Raji (cell line): ENCODE results near the gene BSG.

Experiments used
- POLR2A ChIP-seq: IDR thresholded peaks from 2 replicates; pipeline ENCODE4 v1.6.1; 2011; ENCODE audit warnings: low read depth, low read length, control low read depth; ENCODE audit not compliant: insufficient read depth

BSG gene

DNA sequence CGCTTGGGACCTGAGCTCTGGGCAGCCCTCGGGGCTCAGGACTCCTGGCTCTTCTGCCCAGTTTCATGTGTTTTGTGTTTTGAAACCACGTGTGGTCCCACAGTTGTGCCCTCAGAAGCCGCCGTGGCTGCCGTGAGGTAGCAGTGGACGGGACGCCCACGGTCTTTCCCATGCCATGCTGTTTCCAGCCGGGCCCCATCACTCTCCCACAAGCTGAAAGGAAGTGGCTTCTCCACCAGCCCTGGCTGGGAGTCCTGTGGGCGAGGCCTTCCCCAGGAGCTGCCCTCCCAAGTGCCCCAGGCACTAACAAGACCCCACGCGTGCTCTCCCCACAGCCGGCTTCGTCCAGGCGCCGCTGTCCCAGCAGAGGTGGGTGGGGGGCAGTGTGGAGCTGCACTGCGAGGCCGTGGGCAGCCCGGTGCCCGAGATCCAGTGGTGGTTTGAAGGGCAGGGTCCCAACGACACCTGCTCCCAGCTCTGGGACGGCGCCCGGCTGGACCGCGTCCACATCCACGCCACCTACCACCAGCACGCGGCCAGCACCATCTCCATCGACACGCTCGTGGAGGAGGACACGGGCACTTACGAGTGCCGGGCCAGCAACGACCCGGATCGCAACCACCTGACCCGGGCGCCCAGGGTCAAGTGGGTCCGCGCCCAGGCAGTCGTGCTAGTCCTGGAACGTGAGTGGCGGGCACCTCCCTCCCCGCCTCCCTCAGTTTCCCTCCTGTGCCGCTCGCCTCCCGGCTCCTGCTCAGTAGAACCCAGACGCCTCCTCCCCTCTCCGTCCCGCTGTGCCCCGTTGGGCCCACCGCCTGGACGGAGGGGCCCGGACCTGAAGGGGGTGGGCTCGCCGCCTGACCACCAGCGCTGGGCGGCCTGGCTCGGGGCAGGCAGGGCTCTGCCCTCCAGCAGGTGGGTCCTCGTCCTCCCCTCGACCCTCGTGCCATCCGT, 5.3 kb downstream of the BSG start:
- no peak for TF ChIP-seq POLR2A

DNA sequence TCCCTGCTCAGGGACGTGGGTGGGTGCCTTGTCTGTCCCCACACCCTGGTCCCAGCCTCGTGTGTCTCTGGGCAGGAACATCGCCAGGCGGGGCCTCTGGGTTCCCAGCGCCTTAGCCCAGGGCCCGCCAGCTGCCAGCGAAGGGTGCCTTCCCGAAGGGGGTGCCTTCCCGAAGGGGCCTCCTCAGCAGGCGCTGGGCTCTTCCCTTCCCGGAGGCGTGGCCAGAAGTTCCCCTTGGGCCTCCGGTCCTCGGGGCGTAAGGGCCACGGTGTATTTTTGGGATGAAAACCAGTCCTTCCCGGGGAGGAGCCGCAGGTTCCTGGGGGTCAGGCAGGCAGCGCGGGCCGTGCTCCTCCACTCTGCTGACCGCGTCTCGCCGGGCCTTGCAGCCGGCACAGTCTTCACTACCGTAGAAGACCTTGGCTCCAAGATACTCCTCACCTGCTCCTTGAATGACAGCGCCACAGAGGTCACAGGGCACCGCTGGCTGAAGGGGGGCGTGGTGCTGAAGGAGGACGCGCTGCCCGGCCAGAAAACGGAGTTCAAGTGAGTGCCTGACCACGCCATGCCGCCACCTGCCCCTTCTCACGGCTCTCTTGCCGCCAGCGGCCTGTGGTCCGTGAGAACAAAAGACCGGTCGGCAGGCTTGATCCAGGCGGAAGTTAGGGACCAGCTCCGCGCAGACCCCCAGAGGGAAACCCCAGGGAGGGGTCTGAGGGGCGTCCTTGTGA, 6.9 kb downstream of the BSG start:
- TF ChIP-seq POLR2A = no peak

DNA sequence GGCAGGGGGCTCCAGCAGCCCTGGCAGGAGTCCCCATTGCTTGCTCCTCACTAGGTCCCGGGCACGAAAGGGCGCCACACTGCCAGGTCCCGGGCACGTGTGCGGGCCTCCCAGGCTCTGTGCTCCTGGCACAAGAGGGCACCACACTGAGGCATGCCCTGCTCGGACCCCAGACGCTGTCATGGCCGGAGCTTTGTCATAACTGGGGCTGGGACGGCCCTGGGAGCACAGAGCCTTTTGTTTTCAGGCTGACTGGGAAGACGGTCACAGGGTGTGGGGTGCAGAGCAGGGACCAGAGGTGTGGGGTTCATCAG, 7.4 kb downstream of the BSG start:
- TF ChIP-seq POLR2A = no peak

DNA sequence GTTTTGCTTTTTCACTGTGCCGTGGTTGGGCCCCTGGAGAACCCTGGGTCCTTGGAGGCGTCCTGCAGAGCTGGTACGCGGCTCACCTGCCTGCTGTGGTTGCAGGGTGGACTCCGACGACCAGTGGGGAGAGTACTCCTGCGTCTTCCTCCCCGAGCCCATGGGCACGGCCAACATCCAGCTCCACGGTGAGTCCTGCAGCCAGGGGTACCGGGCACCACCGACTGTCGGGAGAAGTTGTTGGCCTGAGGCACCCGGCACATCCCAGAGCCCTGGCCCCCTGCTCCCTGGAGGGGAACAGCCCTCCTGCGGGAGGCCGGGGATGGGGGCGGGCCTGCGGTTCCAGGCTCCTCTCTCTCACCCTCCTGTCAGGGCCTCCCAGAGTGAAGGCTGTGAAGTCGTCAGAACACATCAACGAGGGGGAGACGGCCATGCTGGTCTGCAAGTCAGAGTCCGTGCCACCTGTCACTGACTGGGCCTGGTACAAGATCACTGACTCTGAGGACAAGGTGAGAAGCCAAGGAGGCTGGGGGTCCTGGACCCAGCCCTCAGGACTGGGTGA, 8.0 kb downstream of the BSG start:
- no peak for TF ChIP-seq POLR2A

DNA sequence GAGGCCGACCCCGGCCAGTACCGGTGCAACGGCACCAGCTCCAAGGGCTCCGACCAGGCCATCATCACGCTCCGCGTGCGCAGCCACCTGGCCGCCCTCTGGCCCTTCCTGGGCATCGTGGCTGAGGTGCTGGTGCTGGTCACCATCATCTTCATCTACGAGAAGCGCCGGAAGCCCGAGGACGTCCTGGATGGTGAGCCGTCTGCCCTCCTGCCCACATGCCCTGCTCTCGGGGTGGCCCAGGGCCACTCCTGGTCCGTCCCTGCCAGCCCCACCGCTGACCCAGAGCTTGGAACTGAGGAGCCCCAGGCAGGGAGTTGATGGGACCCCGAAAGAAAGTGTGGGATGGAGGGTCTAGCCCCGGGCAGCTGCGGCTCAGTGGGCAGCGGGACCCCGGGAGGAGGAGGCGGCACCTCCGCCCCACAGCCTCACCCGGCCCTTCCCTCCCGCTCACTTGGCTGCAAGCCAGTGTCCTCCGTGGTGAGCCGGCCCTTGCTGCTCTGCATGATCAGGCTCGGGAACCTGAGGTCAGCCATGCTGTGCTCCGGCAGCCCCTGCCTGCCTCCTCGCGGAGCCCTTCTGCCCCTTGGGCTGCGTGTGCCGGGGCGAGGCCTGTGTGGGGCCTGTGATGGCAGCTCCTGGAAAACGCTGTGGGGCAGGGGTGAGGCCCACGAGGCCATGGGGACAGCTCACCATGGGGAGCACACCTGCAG, 9.2 kb downstream of the BSG start:
- no peak for TF ChIP-seq POLR2A

DNA sequence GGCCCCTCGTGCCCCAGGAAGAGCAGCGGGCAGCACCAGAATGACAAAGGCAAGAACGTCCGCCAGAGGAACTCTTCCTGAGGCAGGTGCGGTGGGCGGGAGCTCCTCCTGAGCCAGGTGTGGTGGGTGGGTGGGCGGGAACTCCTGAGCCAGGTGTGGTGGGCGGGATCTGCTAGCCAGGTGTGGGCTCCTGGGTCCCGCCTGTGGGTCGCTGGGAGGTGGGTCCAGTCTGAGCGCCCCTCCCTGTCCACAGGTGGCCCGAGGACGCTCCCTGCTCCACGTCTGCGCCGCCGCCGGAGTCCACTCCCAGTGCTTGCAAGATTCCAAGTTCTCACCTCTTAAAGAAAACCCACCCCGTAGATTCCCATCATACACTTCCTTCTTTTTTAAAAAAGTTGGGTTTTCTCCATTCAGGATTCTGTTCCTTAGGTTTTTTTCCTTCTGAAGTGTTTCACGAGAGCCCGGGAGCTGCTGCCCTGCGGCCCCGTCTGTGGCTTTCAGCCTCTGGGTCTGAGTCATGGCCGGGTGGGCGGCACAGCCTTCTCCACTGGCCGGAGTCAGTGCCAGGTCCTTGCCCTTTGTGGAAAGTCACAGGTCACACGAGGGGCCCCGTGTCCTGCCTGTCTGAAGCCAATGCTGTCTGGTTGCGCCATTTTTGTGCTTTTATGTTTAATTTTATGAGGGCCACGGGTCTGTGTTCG, 10.3 kb downstream of the BSG start:
- no peak for TF ChIP-seq POLR2A

DNA sequence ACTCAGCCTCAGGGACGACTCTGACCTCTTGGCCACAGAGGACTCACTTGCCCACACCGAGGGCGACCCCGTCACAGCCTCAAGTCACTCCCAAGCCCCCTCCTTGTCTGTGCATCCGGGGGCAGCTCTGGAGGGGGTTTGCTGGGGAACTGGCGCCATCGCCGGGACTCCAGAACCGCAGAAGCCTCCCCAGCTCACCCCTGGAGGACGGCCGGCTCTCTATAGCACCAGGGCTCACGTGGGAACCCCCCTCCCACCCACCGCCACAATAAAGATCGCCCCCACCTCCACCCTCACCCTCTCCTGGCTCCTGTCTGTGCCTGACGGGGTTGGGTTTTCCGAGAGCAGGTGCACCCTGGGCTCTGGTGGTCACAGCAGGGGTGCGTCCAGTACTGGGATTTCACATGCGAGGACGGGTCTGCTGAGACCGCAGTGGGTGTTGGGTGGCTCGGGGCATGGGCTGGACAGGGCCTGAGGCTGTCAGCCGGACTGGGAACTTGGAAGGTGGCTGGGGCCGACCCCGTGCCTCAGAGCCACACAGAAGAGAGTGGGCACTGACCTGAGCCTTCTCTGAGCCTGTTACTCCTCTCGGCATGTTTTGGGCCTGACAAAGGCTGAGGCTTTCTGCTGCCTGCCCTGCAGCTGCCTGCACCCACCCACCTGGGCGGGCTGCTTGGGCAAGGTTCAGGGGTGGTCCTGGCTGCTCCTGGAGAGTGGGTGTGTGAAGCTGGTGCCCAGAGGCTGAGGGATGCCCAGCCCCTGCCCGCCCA, 11.0 kb downstream of the BSG start:
- no peak for TF ChIP-seq POLR2A

DNA sequence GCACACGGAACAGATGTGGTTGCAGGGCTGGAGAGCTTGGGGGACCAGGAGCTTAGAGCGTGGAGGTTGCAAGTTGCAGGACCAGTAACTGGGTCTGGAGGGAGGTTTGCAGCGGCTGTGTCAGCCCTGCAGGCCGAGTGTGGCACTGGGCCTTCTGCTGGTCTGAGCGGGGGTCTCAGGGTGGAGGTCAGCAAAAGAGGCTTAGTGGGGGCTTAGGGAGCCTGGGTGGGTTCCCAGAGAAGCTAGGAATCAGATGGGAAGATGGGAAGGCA, 11.5 kb downstream of the BSG start:
- TF ChIP-seq POLR2A = no peak

DNA sequence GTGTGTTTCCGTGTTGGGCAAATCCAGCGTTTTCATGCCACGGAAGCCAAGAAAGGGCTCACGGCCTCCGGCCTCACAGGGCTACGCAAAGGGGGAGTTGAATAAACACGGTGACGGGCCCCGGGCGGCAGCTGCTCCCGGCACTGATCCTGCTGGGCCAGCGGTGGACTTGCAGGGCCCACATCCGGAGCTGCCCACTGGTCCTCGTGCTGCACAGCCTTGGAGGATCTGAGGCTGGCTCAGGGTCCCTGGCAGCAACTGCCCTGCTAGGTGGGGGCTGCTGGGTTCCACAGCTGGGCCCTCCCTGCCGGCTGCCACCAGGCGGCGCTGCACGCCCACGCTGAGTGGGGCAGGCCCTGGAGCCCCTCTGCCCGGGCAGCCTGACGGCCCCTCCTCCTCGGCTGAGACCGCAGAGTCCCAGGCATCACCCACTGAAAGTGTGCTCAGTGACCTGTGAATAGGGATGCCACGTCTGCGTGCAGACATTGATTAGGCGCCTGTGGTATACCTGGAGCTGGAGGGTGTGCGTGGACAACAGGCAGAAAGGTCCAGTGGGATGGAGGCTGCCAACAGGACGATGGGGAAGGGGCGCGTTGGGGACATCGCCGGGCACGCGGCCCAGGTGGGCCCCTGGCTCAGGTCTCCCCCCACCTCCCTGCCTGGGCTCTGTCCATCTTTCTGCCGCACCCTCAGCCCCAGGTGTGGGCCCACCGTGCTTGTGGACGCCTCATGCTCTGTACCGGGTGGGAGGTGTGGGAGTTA, 12.0 kb downstream of the BSG start:
- TF ChIP-seq POLR2A = peak; percentile 17; the same call in 1 of the 2 replicates

DNA sequence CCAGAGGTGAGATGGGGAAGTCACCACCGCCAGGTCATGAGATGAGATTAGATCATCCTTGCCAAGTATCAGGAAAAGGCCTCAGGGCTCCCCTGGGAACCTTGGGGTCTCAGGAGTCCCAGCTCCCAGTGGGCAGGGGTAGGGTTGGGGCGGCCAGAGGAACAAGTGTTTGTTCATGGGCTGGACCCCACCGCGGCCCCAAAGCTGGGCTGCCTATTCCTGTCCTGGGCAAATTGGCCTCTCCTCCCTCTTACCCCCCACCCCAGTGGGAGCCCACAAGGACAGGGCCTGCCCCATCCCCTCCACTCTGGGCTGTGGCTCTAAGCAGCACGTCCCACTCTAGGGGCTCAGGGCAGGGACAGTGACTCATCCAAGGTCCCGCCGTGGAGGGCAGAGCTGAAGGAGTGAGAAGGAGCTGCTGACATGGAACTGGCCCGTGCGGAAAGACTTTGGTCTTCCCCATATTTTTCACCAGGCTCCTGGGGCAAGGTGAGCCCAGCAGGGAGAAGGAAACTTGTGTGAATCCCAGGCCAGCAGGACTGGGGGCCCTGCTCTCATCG, 13.2 kb downstream of the BSG start:
- TF ChIP-seq POLR2A = no peak

DNA sequence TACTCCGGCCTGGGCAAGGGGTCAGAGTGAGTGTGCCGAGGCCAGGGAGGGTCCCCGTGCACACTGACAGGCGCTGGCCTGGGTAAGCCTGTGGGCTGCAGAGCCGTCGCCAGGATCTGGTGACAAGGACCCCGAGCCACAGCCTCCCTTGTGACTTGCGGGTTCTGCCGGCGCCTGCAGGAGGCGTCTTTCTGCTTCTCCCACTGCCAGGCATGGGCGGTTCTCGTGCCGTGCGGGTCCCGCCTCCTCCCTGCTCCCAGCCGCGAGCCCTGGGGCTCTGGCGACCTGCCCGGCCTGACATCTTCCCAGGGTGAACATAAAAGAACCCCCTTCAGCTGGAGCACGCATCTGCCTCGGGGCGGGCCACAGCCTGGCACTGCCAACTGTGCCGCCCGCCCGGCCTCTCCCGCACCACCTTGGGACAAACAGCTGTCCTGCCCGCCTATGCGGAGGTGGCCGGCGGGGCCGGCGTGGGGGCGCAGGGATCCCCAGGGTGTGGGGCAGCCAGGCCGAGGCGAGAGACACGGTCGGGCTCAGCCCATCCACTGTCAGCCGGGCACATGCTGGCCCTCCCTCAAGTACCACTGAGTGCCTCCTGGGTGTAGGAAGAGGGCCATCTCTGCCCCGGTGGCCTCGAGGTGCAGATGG, 15.8 kb downstream of the BSG start:
- no peak for TF ChIP-seq POLR2A

DNA sequence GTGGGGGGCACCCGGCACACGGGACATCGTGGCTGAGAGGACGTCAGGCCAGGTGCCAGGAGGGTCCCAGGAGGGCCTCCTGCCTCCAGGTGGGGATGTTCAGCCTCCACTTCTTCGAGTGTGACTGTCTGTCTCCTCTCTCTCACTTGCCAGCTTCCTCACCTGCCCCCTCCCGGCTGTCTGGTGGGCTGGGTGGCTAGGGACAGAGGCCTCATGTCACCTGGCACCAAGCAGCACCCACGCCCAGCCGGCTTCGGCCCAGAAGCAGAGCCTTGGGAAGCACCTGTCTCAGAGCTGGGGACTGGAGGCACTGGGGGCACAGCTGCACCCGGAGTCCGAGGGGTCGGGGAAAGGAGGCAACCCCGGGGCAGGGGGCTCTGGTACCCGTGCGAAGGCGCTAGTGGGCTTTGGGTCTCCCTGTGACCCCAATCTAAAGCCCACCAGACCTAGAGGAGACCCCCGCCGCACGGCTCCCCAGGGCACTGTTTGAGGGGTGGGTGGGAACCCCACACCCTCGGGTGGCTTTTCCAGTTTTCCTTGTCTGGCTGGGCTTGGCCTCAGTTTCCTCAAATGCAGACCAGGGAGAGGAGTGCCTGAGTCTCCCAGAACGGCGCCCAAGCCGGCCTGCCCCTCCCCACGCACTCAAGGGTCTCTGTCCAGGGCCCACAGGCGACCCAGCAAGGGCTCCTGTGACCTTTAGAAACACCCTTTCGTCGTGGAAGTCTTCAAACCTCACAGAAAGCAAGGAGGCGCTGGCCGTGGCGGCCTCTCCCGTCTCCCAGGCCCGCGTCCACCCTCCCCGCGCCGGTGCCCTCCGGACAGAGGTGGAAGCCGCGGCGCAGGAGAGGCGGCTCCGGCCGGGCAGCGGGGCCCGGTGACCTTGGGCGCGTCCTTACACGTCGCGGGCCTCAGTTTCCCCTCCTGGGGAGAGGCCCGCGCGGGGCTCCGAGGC, 16.6 kb downstream of the BSG start:
- no peak for TF ChIP-seq POLR2A
